Activated B cell treated with CpG ODN at 0.5 μM for 24 hours (primary cell): Measurements from ENCODE around the gene GOLGA3. TPM values are rescaled to one million over a fixed set of nuclear protein-coding genes. Genes with fewer than 3 reads are reported as not detected.

ENCODE experiments used
- ATAC-seq: fragments of 200-7000 bp; cut with Tn5 transposase; one replicate; pipeline ENCODE4 v1.10.0; 2021; ENCODE audit warnings: low read depth, mild to moderate bottlenecking, moderate library complexity
- CTCF ChIA-PET: fragments of 350-600 bp; sonication (Branson Sonifier 250); formaldehyde crosslinking; loops from one replicate; lab custom pipeline; 2021; ENCODE audit warnings: antibody characterized with exemption; lab: Charles Lee
- POLR2A ChIA-PET: fragments of 350-600 bp; sonication (Branson Sonifier 250); formaldehyde crosslinking; loops from one replicate; lab custom pipeline; 2021; ENCODE audit warnings: antibody characterized with exemption; lab: Charles Lee
- DNase-seq: peaks from one replicate; pipeline ENCODE4 v3.0.0; 2022
- H3K27ac Mint-ChIP-seq: one replicate; pipeline ENCODE4 v1.8.0; 2020; ENCODE audit warnings: mixed read lengths
- H3K27me3 Mint-ChIP-seq: one replicate; pipeline ENCODE4 v1.8.0; 2021; ENCODE audit warnings: mixed read lengths
- H3K36me3 Mint-ChIP-seq: one replicate; pipeline ENCODE4 v1.8.0; 2021; ENCODE audit warnings: low read depth, mixed read lengths
- H3K4me1 Mint-ChIP-seq: one replicate; pipeline ENCODE4 v1.8.0; 2021; ENCODE audit warnings: mixed read lengths
- H3K4me3 Mint-ChIP-seq: one replicate; pipeline ENCODE4 v1.8.0; 2020; ENCODE audit warnings: mild to moderate bottlenecking, mixed read lengths
- H3K9me3 Mint-ChIP-seq: one replicate; pipeline ENCODE4 v1.8.0; 2020; ENCODE audit warnings: mixed read lengths
- CTCF ChIP-seq: fragments of 200-600 bp; IDR thresholded peaks from one replicate; pipeline ENCODE4 v1.8.0; 2022; ENCODE audit warnings: antibody characterized with exemption, mild to moderate bottlenecking
- intact Hi-C: fragments of 100-400 bp; cut with micrococcal nuclease; formaldehyde crosslinking; loops from one replicate; pipeline ENCODE4 v1.15.1; 2024
- total RNA-seq: library from RNA; stranded (reverse); gene quantifications from 2 replicates; pipeline ENCODE4 v1.2.3, GENCODE V29; 2022

The GOLGA3 gene
- total RNA-seq, 1 donor from 2014 or later, result 52.4 TPM

DNA sequence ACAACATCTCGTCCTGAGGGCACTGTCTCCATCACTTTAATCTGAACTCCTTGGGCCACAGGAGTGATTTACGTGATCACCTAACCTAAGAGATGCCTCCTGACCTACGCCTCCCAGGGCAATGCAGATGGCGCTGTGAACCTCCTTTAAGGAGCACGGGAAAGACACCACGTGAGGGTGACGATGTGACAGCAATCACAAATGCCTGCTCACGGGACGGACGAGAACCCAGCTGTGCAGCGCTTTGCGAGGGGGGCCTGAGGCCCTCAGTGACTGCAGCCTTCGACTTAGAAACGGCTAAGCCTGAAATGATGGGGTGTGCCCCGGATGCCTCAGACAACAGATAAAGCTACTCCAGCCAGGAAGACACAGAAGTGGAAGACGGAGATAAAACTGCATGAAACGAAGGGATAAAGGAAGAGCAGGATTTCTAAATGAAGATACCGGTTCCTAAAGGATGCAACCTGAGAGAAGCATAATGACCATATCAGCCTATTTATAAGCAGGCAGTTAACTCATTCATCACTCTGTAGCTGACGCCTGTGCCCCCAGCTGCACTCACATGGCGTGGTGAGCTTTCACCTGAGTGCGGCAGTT is 13.9 kb upstream of the GOLGA3 start:
- ATAC-seq, result no peak
- H3K36me3 Mint-ChIP-seq, result peaks cover 64% of the 10 kb centered on the region
- no peak overlapping the region for H3K27ac Mint-ChIP-seq

GRCh38 chr12:132841151-132841550 is 12.5 kb upstream of the GOLGA3 start:
- TF ChIP-seq CTCF, result no peak
- Mint-ChIP-seq H3K27ac (no peak overlapping the region), H3K9me3 (no peaks in the 10 kb centered on the region), H3K27me3 (no peaks in the 10 kb centered on the region), H3K36me3 (peaks cover 57% of the 10 kb centered on the region), H3K4me1 (peaks cover 6% of the 10 kb centered on the region), H3K4me3 (no peak overlapping the region)
- no peak for ATAC-seq
- intact Hi-C loops, result no loop called here
- no peak for DNase-seq
- ChIA-PET POLR2A (no interaction called here), CTCF (no interaction called here)

More for the DNA sequence above, 13.9 kb upstream of the GOLGA3 start:
- ChIA-PET CTCF (no interaction called here), POLR2A (no interaction called here)
- H3K4me3 Mint-ChIP-seq, result no peak overlapping the region
- TF ChIP-seq CTCF, result no peak
- H3K9me3 Mint-ChIP-seq, result no peaks in the 10 kb centered on the region
- no peaks in the 10 kb centered on the region for H3K4me1 Mint-ChIP-seq
- intact Hi-C loops, result no loop called here
- DNase-seq, result no peak
- H3K27me3 Mint-ChIP-seq, result no peaks in the 10 kb centered on the region

- ATAC-seq (no peak), DNase-seq (no peak)
- H3K36me3 Mint-ChIP-seq, result peaks cover 51% of the 10 kb centered on the region
- H3K27ac Mint-ChIP-seq, result no peak overlapping the region
- TF ChIP-seq CTCF, result no peak
- intact Hi-C loops, result no loop called here
- H3K27me3 Mint-ChIP-seq, result no peaks in the 10 kb centered on the region
- POLR2A ChIA-PET, result no interaction called here
- no peak overlapping the region for H3K4me3 Mint-ChIP-seq
- CTCF ChIA-PET, result no interaction called here
- peaks cover 6% of the 10 kb centered on the region for H3K4me1 Mint-ChIP-seq
- no peaks in the 10 kb centered on the region for H3K9me3 Mint-ChIP-seq
Measured at GRCh38 chr12:132840536-132840935, 11.9 kb upstream of the GOLGA3 start.

- no peak for DNase-seq
- H3K4me1 Mint-ChIP-seq, result peaks cover 6% of the 10 kb centered on the region
- CTCF ChIA-PET, result no interaction called here
- ATAC-seq, result no peak
- H3K9me3 Mint-ChIP-seq, result no peaks in the 10 kb centered on the region
- no peak for TF ChIP-seq CTCF
- intact Hi-C loops, result no loop called here
- no peak overlapping the region for H3K27ac Mint-ChIP-seq
- no peak overlapping the region for H3K4me3 Mint-ChIP-seq
- H3K36me3 Mint-ChIP-seq, result peaks cover 46% of the 10 kb centered on the region
- POLR2A ChIA-PET, result no interaction called here
- no peaks in the 10 kb centered on the region for H3K27me3 Mint-ChIP-seq
Measured at GRCh38 chr12:132839558-132840235, 11.0 kb upstream of the GOLGA3 start.

DNA sequence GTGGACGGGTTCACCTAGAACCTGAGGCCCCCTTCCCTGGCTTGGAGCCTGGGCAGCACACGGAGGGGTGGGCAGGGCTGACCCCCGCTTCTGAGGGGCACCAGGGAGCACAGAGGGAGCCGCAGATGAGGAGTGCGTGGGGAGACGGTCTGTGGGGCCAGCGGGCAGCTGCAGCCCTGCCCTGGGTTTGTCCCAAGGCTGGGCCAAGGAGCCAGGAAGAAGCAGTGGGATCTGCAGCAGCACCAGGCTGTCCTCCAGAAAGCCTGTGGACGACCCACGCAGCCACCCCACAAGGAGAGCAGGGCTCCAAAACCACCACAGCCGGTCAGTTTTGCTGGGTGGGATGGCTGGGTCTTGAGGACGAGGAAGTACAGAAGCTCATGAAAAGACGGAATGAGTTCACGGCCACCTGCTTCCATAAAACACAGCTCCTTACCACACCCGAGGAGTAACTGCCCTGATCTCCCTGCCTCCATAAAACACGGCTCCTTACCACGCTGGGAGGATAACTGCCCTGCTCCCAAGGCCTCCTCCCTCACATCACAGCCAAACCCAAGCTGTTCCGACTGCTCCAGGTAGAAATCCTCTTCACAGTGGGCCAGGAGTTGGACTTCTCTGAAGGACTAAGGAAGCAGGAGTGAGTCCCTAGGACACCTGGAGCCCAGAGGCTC is 9.9 kb upstream of the GOLGA3 start:
- H3K9me3 Mint-ChIP-seq, result no peaks in the 10 kb centered on the region
- TF ChIP-seq CTCF, result no peak
- no peaks in the 10 kb centered on the region for H3K27me3 Mint-ChIP-seq
- DNase-seq (no peak), ATAC-seq (no peak)
- ChIA-PET CTCF (no interaction called here), POLR2A (interaction anchor here (0.5 kb wide), 1 partner anchor 11 kb away, joined by 5 read pairs; no protein-coding TSS in a partner anchor)
- H3K4me1 Mint-ChIP-seq, result peaks cover 12% of the 10 kb centered on the region
- intact Hi-C loops, result no loop called here
- no peak overlapping the region for H3K27ac Mint-ChIP-seq
- peaks cover 47% of the 10 kb centered on the region for H3K36me3 Mint-ChIP-seq
- no peak overlapping the region for H3K4me3 Mint-ChIP-seq
